ENCODE results near the gene MRPL37.

DNA sequence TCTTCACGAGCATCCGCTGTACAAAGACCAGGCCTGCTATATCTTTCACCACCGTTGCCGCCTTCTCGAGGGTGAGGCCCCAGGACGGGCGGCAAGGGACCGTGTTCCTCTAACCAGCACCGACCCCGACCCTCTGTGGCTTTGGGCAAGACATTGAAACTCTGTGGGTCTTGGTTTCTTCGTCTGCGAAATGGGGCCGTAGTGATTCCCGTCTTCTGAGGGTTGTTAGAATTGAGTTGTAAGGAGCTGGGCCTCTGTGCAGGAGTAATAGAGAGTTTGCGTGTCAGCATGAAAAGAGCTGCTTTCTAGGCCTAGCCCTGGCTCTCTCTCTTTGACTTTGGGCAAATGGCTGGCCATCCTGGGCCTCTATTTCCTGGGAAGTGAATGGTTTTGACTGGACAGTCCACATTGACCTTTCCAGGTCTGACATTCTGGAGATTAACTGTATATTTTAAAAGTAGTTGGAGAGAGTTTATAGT, 591 bp downstream of the MRPL37 start:
- no peak for TF ChIP-seq EZH2 (IDR thresholded peaks at IDR 0.05; ENCODE audit: borderline replicate concordance, low read length)
- TF ChIP-seq, protein P1, sequence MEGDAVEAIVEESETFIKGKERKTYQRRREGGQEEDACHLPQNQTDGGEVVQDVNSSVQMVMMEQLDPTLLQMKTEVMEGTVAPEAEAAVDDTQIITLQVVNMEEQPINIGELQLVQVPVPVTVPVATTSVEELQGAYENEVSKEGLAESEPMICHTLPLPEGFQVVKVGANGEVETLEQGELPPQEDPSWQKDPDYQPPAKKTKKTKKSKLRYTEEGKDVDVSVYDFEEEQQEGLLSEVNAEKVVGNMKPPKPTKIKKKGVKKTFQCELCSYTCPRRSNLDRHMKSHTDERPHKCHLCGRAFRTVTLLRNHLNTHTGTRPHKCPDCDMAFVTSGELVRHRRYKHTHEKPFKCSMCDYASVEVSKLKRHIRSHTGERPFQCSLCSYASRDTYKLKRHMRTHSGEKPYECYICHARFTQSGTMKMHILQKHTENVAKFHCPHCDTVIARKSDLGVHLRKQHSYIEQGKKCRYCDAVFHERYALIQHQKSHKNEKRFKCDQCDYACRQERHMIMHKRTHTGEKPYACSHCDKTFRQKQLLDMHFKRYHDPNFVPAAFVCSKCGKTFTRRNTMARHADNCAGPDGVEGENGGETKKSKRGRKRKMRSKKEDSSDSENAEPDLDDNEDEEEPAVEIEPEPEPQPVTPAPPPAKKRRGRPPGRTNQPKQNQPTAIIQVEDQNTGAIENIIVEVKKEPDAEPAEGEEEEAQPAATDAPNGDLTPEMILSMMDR (conservative IDR thresholded peaks at IDR 0.05 in 1 of 2, IDR thresholded peaks at IDR 0.05 in 1 of 2; ENCODE audit: extremely low read depth in 1 of 2, insufficient read depth in 1 of 2, low read depth in 1 of 2, low read length in 2 of 2): no peak

Data from mammary epithelial cell (primary cell).